Measurements from ENCODE around the gene ZNF70. TPM values are rescaled to one million over a fixed set of nuclear protein-coding genes. Genes with fewer than 3 reads are reported as not detected.

Gene ZNF70
- polyA plus RNA-seq, 4 donors, result 5.6 to 8.1 (median 7.3) TPM

- DNase-seq (ENCODE audit: low read depth in 4 of 4, low spot score in 3 of 4), result no peak
Observed at GRCh38 chr22:23720855-23721254, 30.1 kb downstream of the ZNF70 start.

DNA sequence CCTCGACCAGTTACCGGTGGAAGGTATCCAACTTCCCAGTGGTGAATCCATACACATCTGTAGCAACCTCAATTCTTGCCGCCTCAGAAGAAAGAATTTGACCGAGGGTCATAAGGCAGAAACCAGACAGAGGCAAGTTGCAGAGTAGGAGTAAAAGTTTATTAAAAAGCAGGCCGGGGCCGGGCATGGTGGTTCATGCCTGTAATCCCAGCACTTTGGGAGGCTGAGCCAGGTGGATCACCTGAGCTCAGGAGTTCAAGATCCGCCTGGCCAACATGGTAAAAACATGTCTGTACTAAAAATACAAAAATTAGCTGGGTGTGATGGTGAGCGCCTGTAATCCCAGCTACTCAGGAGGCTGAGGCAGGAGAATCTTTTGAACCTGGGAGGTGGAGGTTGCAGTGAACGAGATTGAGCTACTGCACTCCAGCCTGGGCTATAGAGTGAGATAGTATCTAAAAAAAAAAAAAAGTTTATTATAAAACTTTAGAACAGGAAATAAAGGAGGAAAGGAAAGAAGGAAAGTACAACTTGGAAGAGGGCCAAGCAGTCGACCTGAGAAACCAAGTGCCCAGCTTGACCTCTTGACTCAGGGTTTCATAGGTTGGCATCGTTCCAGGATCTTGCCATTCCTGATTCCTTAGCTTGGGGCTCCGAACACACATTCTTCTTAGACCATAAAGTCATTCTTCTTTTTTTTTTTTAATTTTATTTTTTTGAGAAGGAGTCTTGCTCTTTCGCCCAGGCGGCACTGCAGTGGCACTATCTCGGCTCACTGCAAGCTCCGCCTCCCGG, 32.3 kb downstream of the ZNF70 start:
- DNase-seq (ENCODE audit: low read depth in 4 of 4, low spot score in 3 of 4), result no peak

GRCh38 chr22:23716811-23717801, 33.8 kb downstream of the ZNF70 start:
- peak; percentile 70 to 76 (median 76) for DNase-seq (ENCODE audit: low read depth in 4 of 4, low spot score in 3 of 4)

DNA sequence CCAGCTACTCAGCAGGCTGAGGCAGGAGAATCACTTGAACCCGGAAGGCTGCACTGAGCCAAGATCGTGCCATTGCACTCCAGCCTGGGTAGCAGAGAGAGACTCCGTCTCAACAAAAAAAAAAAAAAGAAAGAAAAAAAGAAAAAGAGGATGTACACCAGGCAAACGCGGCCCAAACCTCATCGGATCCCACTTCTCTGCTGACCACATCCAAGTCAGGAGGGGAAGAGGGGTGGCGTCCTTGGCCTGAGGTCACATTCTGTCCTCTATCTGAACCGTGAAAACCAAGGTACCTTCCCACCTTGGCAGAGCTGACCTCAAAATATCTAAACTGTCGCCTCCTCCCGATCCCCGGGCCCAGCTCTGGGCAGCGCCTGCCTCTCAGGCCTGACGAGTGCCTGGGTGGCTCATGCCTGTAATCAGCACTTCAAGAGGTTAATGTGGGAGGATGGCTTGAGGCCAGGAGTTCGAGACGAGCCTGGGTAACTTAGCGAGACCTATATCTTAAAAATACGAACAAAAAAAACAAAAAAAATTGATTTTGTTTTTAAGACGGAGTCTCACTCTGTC, 35.0 kb downstream of the ZNF70 start:
- no peak for DNase-seq (ENCODE audit: low read depth in 4 of 4, low spot score in 3 of 4)

DNA sequence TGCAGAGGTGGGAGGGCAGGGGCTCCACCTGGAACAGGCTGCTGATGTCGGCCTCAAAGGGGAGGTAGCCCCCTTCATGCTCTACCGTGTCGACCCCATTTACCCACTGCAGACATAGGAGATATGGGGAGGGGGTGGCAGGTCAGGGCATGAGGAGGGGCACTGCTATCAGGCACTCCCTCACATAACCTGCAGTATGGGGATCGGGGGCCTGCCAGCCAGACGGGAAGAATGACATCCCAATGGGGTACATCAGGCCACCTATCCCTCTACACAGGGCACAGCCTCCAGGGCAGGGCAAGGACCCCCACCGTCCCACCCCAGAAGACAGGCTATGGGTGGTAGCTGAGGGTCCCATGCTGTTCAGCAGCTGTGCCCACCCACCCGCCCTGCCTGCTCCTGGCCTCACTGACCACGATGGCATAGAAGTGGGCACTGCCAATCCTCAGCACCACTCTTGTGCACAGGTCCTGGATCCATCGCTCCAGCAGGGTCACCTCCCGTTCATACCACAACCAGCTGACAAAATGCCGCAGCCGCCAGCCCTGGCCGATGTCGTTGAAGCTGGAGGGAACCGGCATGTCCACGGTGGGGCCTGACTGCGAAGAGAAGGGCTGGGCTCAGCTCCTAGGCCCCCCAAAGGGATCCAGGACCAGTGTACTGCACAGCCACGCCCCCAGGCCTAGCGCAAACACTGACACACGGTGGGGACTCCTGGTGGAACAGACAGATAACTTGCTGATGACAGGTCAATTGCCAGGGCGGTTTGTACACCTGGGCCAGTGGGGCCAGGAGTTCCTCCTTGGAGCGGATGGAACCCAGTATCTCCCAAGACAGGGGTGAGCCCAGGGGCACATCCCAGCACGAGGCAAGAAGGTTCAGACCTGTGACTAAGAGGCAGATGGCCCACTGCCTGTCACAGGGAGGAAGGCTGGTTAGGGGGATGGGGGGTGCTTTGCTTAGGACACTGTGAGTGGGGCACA, 36.0 kb downstream of the ZNF70 start:
- no peak for DNase-seq (ENCODE audit: low read depth in 4 of 4, low spot score in 3 of 4)

- no peak for DNase-seq (ENCODE audit: low read depth in 4 of 4, low spot score in 3 of 4)
Observed at GRCh38 chr22:23713696-23714595, 37.0 kb downstream of the ZNF70 start.

DNA sequence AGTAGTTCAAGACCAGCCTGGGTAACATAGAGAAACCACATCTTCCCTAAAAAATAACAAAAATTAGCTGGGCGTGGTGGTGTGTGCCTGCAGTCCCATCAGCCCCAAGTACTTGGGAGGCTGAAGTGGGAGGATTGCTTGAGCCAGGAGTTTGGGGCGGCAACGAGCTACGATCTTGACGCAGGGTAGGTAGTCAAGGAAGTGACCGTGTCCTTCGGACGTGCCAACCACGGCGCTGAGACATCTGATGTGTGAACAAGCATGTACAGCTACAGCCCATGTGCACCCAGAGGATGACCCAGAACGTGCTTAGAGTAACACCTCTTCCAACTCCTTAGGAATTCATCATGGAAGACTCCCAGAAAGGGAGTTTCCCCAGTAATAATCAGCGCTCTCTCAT, 38.7 kb downstream of the ZNF70 start:
- DNase-seq (ENCODE audit: low read depth in 4 of 4, low spot score in 3 of 4), result no peak

DNA sequence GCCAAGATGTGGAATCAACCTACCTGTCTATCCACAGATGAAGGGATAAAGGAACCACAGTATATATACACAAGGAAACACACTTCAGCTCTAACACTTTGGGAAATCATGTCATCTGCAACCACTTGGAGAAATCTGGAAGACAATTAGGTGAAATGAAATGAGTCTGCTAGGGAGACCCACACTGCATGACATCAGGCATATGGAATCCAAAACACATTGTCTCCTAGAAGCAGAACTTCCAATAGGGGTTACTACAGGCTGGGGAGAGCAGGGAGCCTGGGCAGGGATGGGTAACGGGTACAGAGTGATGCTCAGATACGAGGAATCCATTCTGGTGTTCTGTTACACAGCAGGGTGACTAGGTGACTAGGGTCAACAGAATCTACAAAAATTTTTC, 41.8 kb downstream of the ZNF70 start:
- DNase-seq (ENCODE audit: low read depth in 4 of 4, low spot score in 3 of 4), result no peak

GRCh38 chr22:23708270-23708669, 42.6 kb downstream of the ZNF70 start:
- no peak for DNase-seq (ENCODE audit: low read depth in 4 of 4, low spot score in 3 of 4)

DNA sequence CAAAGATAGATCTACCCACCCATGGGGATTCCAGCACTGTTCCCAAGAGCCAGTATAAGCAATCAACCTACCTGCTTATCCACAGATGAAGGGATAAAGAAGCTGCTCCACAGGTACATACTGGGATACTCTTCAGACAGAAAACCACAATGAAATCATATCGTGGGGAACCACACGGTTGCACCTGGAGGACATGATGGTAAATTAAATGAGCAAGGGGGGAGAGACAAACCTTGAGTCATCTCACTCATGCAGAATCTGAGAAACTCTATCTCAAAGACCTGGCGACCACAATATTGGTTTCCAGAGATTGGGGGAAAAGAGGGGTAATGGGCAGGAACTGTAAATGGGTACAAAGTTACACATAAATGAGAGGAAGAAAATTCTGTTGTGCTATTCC, 45.6 kb downstream of the ZNF70 start:
- DNase-seq (ENCODE audit: low read depth in 4 of 4, low spot score in 3 of 4), result no peak

- DNase-seq (ENCODE audit: low read depth in 4 of 4, low spot score in 3 of 4), result no peak
Observed at GRCh38 chr22:23704829-23705228, 46.1 kb downstream of the ZNF70 start.

DNA sequence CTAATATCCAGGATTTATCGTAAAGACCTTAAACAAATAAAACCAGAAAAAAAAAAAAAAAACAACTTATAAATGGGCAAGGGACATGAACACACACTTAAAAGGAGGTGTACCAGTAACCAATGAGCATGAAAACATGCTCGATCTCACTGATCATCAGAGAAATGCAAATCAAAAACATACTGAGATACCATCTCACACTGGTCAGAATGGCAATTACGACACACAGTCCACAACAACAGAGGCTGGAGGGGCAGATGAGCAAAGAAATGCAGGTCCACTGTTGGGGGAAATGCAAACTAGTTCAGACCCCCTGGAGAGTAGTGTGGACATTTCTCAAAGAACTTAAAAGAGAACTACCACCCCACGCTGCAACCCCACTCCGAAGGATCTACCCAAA, 46.9 kb downstream of the ZNF70 start:
- no peak for DNase-seq (ENCODE audit: low read depth in 4 of 4, low spot score in 3 of 4)

- no peak for DNase-seq (ENCODE audit: low read depth in 4 of 4, low spot score in 3 of 4)
Observed at GRCh38 chr22:23700706-23701105, 50.2 kb downstream of the ZNF70 start.

- no peak for DNase-seq (ENCODE audit: low read depth in 4 of 4, low spot score in 3 of 4)
Observed at GRCh38 chr22:23698673-23699235, 52.2 kb downstream of the ZNF70 start.

DNA sequence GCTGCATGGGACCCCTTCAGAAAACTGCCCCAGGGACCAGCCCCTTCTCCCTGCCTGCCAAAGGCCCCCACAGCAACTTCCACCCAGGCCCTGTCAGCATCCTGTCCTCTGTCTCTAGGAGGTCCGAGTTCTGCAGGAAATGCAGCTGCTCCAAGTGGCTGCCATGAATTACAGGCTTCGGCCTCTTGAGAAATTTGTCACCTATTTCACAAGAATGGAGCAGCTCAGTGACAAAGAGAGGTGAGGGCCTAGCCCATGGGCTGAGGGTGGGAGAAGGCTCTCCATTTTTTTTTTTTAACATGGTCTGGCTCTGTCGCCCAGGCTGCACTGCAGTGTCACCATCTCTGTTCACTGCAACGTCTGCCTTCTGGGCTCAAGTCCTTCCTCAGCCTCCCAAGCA, 52.8 kb downstream of the ZNF70 start:
- DNase-seq (ENCODE audit: low read depth in 4 of 4, low spot score in 3 of 4), result no peak

GRCh38 chr22:23697031-23697970, 53.6 kb downstream of the ZNF70 start:
- DNase-seq (ENCODE audit: low read depth in 4 of 4, low spot score in 3 of 4), result no peak

GRCh38 chr22:23696326-23696851, 54.5 kb downstream of the ZNF70 start:
- no peak for DNase-seq (ENCODE audit: low read depth in 4 of 4, low spot score in 3 of 4)

Data from left renal pelvis (tissue), 4 donors.